T-cell (primary cell): Measurements from ENCODE around the gene PRG2. TPM values are rescaled to one million over a fixed set of nuclear protein-coding genes. Genes with fewer than 3 reads are reported as not detected.

Experiments
- ATAC-seq, 4 experiments: fragments of 200-7000 bp in 3 of 4; fragments of 150-1000 bp in 1 of 4; cut with Tn5 transposase; replicated peaks in 1 of 4; 1 replicate in 3 of 4; 2 replicates in 1 of 4; pipeline ENCODE4 v1.10.0; 2021; ENCODE audit warnings: moderate library complexity in 3 of 4, mild to moderate bottlenecking in 2 of 4, moderate number of reproducible peaks in 1 of 4
- CTCF ChIA-PET, 2 donors: fragments of 300-600 bp; sonication (Branson Sonifier 250); formaldehyde crosslinking; loops; one replicate each; lab custom pipeline; 2022; ENCODE audit warnings: antibody characterized with exemption in 2 of 2; lab: Charles Lee
- POLR2A ChIA-PET, 2 donors: fragments of 300-600 bp; sonication (Branson Sonifier 250); formaldehyde crosslinking; loops; one replicate each; lab custom pipeline; 2022; ENCODE audit warnings: antibody characterized with exemption in 2 of 2; lab: Charles Lee
- DNase-seq, 35 experiments: peaks; one replicate each; pipeline versions ENCODE4 v3.0.0 to v3.0.0-alpha.2; 2013 to 2023
- H3K27ac ChIP-seq: one replicate; pipeline ENCODE4 v1.5.1; 2013; ENCODE audit warnings: low read length
- H3K27me3 ChIP-seq, 2 experiments: replicated peaks in 1 of 2; 1 replicate in 1 of 2; 2 replicates in 1 of 2; pipeline versions ENCODE4 v1.6.1 to v1.7.0; 2013; ENCODE audit warnings: low read length in 1 of 2, mixed read lengths in 1 of 2; ENCODE audit not compliant: control insufficient read depth in 2 of 2, insufficient read depth in 2 of 2; ENCODE audit errors: extremely low read depth in 1 of 2
- H3K36me3 ChIP-seq, 2 donors: 1 replicate in 1 of 2; 2 replicates in 1 of 2; pipeline versions ENCODE4 v1.6.1 to v1.7.0; 2013; ENCODE audit warnings: low read length in 1 of 2; ENCODE audit not compliant: control insufficient read depth in 2 of 2, insufficient read depth in 1 of 2; ENCODE audit errors: extremely low read depth in 1 of 2
- H3K4me1 ChIP-seq, 2 experiments: 1 replicate in 1 of 2; 2 replicates in 1 of 2; pipeline versions ENCODE4 v1.6.1 to v1.7.0; 2013; ENCODE audit warnings: low read length in 2 of 2, mixed read lengths in 1 of 2; ENCODE audit not compliant: insufficient read depth in 2 of 2, control insufficient read depth in 1 of 2; ENCODE audit errors: extremely low read depth in 1 of 2
- H3K4me3 ChIP-seq, 2 donors: 1 replicate in 1 of 2; 2 replicates in 1 of 2; pipeline versions ENCODE4 v1.5.1 to v1.7.0; 2013; ENCODE audit warnings: mild to moderate bottlenecking in 2 of 2, low read length in 1 of 2, moderate library complexity in 1 of 2; ENCODE audit not compliant: control insufficient read depth in 1 of 2; ENCODE audit errors: extremely low read depth in 1 of 2
- H3K9me3 ChIP-seq: 2 replicates; pipeline ENCODE4 v1.7.0; 2013
- H3K27ac Mint-ChIP-seq, 2 donors: one replicate each; pipeline ENCODE4 v1.8.0; 2020 to 2021; ENCODE audit warnings: mild to moderate bottlenecking in 2 of 2, mixed read lengths in 2 of 2
- H3K27me3 Mint-ChIP-seq, 2 donors: one replicate each; pipeline ENCODE4 v1.8.0; 2021 to 2022; ENCODE audit warnings: mixed read lengths in 2 of 2
- H3K36me3 Mint-ChIP-seq: one replicate; pipeline ENCODE4 v1.8.0; 2021; ENCODE audit warnings: mixed read lengths
- H3K4me1 Mint-ChIP-seq, 3 donors: one replicate each; pipeline ENCODE4 v1.8.0; 2020 to 2022; ENCODE audit warnings: mixed read lengths in 3 of 3, mild to moderate bottlenecking in 1 of 3
- H3K4me3 Mint-ChIP-seq, 3 donors: one replicate each; pipeline ENCODE4 v1.8.0; 2020 to 2022; ENCODE audit warnings: mild to moderate bottlenecking in 3 of 3, mixed read lengths in 3 of 3, moderate library complexity in 3 of 3
- H3K9me3 Mint-ChIP-seq, 3 donors: one replicate each; pipeline ENCODE4 v1.8.0; 2020 to 2022; ENCODE audit warnings: mixed read lengths in 3 of 3
- WGBS: methylation state at CpG from one replicate; pipeline ENCODE4 v1.1.5; 2013; ENCODE audit warnings: missing lambda C conversion rate; ENCODE audit not compliant: insufficient coverage; 5-methylcytosine and 5-hydroxymethylcytosine counted together
- total RNA-seq, 35 experiments: library from RNA in 6 of 35; stranded (reverse) in 6 of 35; fragments of 120-200 nt in 1 of 35; gene quantifications; one replicate each; pipeline versions ENCODE4 v1.2.1 to v1.2.4 and lab custom pipeline; 2013 to 2026

Gene PRG2
- total RNA-seq, 5 donors from 2014 or later (not counting 1 experiment from before 2014, with no cell fraction given) = 0.33 to 0.72 (median 0.39) TPM; not detected in 1

GRCh38 chr11:57386178-57386940, 4.1 kb downstream of the PRG2 start:
- Histone ChIP-seq H3K4me3 (no peak overlapping the region), H3K27ac (no peak overlapping the region), H3K27me3 (peaks cover 0 to 3% of the 10 kb centered on the region in 2 experiments), H3K4me1 (no peaks in the 10 kb centered on the region), H3K9me3 (no peaks in the 10 kb centered on the region), H3K36me3 (no peaks in the 10 kb centered on the region)
- ChIA-PET CTCF (no interaction called here), POLR2A (no interaction called here)
- no peaks in the 10 kb centered on the region for H3K4me1 Mint-ChIP-seq
- H3K4me3 Mint-ChIP-seq = no peak overlapping the region
- H3K9me3 Mint-ChIP-seq = no peaks in the 10 kb centered on the region
- H3K27me3 Mint-ChIP-seq = peaks cover 6 to 12% of the 10 kb centered on the region in 2 donors
- no peak overlapping the region for H3K27ac Mint-ChIP-seq
- WGBS = 83% methylated on average over 3 of the region's 5 CpGs
- no peak for ATAC-seq
- DNase-seq = no peak
- no peaks in the 10 kb centered on the region for H3K36me3 Mint-ChIP-seq

- WGBS = no CpG with 5 or more reads among the region's 2 CpGs
- H3K36me3 Mint-ChIP-seq = no peaks in the 10 kb centered on the region
- H3K4me1 Mint-ChIP-seq = no peaks in the 10 kb centered on the region
- DNase-seq (no peak), ATAC-seq (no peak)
- no peak within 1 kb of the TSS for H3K27ac Mint-ChIP-seq
- Histone ChIP-seq H3K27me3 (peaks cover 0 to 24% of the 10 kb centered on the region in 2 experiments), H3K36me3 (no peaks in the 10 kb centered on the region), H3K4me3 (no peak within 1 kb of the TSS), H3K9me3 (no peaks in the 10 kb centered on the region), H3K27ac (no peak within 1 kb of the TSS), H3K4me1 (no peaks in the 10 kb centered on the region)
- no peak within 1 kb of the TSS for H3K4me3 Mint-ChIP-seq
- H3K27me3 Mint-ChIP-seq = peaks cover 25 to 29% of the 10 kb centered on the region in 2 donors
- POLR2A ChIA-PET = interaction anchor here in 1 of 2 donors (0.7 kb wide), 1 partner anchor 44 kb away, joined by 4 read pairs; no protein-coding TSS in a partner anchor
- CTCF ChIA-PET = interaction anchor here in 1 of 2 donors (0.7 kb wide), 1 partner anchor 113 kb away, joined by 4 read pairs; no protein-coding TSS in a partner anchor
- no peaks in the 10 kb centered on the region for H3K9me3 Mint-ChIP-seq
Observed at GRCh38 chr11:57380975-57381374, 9.5 kb downstream of the PRG2 start, which contains the start of gene PRG3. Gene PRG3, minus strand, starts transcription at chr11:57381150. Its CDS starts 442 bp downstream, at chr11:57380708.

- ChIA-PET CTCF (no interaction called here), POLR2A (no interaction called here)
- whole genome bisulfite sequencing = 9% methylated on average over 5 of the region's 10 CpGs
- no peak overlapping the region for H3K4me3 Mint-ChIP-seq
- no peak overlapping the region for H3K27ac ChIP-seq
- DNase-seq (no peak), ATAC-seq (no peak)
- H3K9me3 Mint-ChIP-seq = no peaks in the 10 kb centered on the region
- H3K36me3 Mint-ChIP-seq = no peaks in the 10 kb centered on the region
- H3K27me3 ChIP-seq = peaks cover 0 to 24% of the 10 kb centered on the region in 2 experiments
- H3K36me3 ChIP-seq = no peaks in the 10 kb centered on the region
- no peaks in the 10 kb centered on the region for H3K4me1 Mint-ChIP-seq
- H3K27ac Mint-ChIP-seq = no peak overlapping the region
- peaks cover 25 to 28% of the 10 kb centered on the region in 2 donors for H3K27me3 Mint-ChIP-seq
- no peaks in the 10 kb centered on the region for H3K9me3 ChIP-seq
- no peaks in the 10 kb centered on the region for H3K4me1 ChIP-seq
- H3K4me3 ChIP-seq = no peak overlapping the region
Observed at GRCh38 chr11:57379732-57380131, 10.7 kb downstream of the PRG2 start.

GRCh38 chr11:57378186-57378585, 12.3 kb downstream of the PRG2 start:
- Mint-ChIP-seq H3K4me3 (no peak overlapping the region), H3K4me1 (no peaks in the 10 kb centered on the region), H3K27me3 (peaks cover 24 to 25% of the 10 kb centered on the region in 2 donors), H3K36me3 (no peaks in the 10 kb centered on the region), H3K27ac (no peak overlapping the region), H3K9me3 (no peaks in the 10 kb centered on the region)
- Histone ChIP-seq H3K9me3 (no peaks in the 10 kb centered on the region), H3K36me3 (no peaks in the 10 kb centered on the region), H3K4me1 (no peaks in the 10 kb centered on the region), H3K27ac (no peak overlapping the region), H3K4me3 (no peak overlapping the region), H3K27me3 (peaks cover 0 to 22% of the 10 kb centered on the region in 2 experiments)
- ATAC-seq (no peak), DNase-seq (no peak)
- CTCF ChIA-PET = interaction anchor here in 1 of 2 donors (0.5 to 0.6 kb wide), 2 partner anchors 26 to 353 kb away, joined by 3 to 7 read pairs; no protein-coding TSS in a partner anchor
- POLR2A ChIA-PET = no interaction called here

- no peaks in the 10 kb centered on the region for H3K36me3 ChIP-seq
- no peak overlapping the region for H3K4me3 ChIP-seq
- 67% methylated on average over 5 of the region's 5 CpGs for WGBS
- Mint-ChIP-seq H3K9me3 (no peaks in the 10 kb centered on the region), H3K27me3 (peaks cover 21 to 22% of the 10 kb centered on the region in 2 donors), H3K27ac (no peak overlapping the region), H3K4me1 (no peaks in the 10 kb centered on the region), H3K4me3 (no peak overlapping the region), H3K36me3 (no peaks in the 10 kb centered on the region)
- peaks cover 0 to 22% of the 10 kb centered on the region in 2 experiments for H3K27me3 ChIP-seq
- ChIA-PET CTCF (no interaction called here), POLR2A (no interaction called here)
- H3K9me3 ChIP-seq = no peaks in the 10 kb centered on the region
- no peaks in the 10 kb centered on the region for H3K4me1 ChIP-seq
- DNase-seq (no peak), ATAC-seq (no peak)
- H3K27ac ChIP-seq = no peak overlapping the region
Observed at GRCh38 chr11:57377107-57377506, 13.3 kb downstream of the PRG2 start.

GRCh38 chr11:57376095-57377090, 14.1 kb downstream of the PRG2 start:
- ATAC-seq (no peak), DNase-seq (no peak)
- Histone ChIP-seq H3K9me3 (no peaks in the 10 kb centered on the region), H3K27ac (no peak overlapping the region), H3K4me3 (no peak overlapping the region), H3K4me1 (no peaks in the 10 kb centered on the region), H3K27me3 (peaks cover 0 to 23% of the 10 kb centered on the region in 2 experiments), H3K36me3 (no peaks in the 10 kb centered on the region)
- Mint-ChIP-seq H3K4me1 (no peaks in the 10 kb centered on the region), H3K9me3 (no peaks in the 10 kb centered on the region), H3K4me3 (no peak overlapping the region), H3K27ac (no peak overlapping the region), H3K27me3 (peaks cover 19 to 22% of the 10 kb centered on the region in 2 donors), H3K36me3 (no peaks in the 10 kb centered on the region)
- POLR2A ChIA-PET = no interaction called here
- CTCF ChIA-PET = no interaction called here
- whole genome bisulfite sequencing = 76% methylated on average over 25 of the region's 26 CpGs
